Activated CD8-positive, alpha-beta memory T cell treated with anti-CD3 and anti-CD28 coated beads, Interleukin-2, amount 50 U/mL, for 4 hours (primary cell): ENCODE data around the gene ZCCHC14.
A peak's percentile ranks its signal among the peaks of the same experiment; 100 is the strongest.

Source experiments
- DNase-seq: peaks from one replicate; pipeline ENCODE4 v3.0.0-alpha.2; 2020

Gene ZCCHC14

DNA sequence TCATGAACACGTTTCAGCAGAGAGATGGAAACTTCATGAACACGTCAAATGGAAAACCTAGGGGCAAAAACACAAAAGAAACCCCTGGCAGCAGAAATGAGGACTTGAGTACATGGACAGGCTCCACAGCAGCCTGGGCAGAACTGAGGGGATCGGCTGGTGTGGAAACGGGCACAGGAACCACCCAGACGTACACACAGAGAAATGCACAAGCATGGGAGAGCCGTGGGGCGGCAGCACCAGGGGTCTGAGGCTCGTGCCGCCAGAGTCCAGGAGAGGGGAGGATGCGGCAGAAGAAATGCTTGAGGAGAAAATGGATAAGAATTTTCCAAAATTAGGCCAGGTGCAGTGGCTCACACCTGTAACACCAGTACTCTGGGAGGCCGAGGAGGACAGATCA lies 70.7 kb downstream of the ZCCHC14 start:
- no peak for DNase-seq

- DNase-seq = peak; percentile 7
These were observed 71.6 kb downstream of the ZCCHC14 start for GRCh38 chr16:87421003-87421912.

GRCh38 chr16:87420026-87421002 lies 72.5 kb downstream of the ZCCHC14 start:
- peak; percentile 11 for DNase-seq

DNA sequence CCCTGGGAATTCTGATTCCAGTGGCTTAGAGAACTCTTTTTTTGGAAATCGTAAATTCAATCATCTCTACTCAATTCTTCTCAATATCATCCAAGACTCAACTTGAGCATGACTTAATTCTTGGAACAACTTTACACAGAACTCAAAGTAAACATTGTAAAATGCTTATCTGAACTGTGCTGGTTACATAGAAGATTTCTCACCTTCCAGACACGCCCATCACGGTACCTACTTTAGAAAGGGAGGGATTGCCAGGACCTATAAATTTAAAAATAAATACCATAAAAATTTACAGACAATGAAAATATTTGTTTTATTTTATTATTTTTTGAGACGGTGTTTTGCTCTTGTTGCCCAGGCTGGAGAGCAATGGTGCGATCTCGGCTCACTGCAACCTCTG lies 74.2 kb downstream of the ZCCHC14 start:
- DNase-seq = no peak

- peak; percentile 12 for DNase-seq
These were observed 74.6 kb downstream of the ZCCHC14 start for GRCh38 chr16:87418216-87418615.

DNA sequence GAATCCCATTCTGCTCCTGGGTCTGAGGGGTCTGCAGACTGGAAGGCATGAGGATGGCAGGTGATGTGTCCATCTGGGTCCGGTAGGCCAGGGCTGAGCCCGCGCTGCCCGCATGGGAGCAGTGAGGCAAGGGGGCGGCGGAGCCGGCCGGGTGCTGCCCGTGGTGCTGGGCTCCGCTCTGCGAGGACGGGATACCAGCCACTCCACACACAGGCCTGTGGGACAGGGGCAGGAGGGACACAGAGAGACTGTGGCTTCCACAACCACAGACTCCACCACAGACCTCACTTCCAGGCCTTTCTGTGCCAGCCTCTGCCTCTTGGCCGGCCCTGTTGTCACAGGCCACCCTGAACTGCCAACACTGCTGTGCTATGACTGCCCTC lies 75.3 kb downstream of the ZCCHC14 start:
- DNase-seq = no peak

DNA sequence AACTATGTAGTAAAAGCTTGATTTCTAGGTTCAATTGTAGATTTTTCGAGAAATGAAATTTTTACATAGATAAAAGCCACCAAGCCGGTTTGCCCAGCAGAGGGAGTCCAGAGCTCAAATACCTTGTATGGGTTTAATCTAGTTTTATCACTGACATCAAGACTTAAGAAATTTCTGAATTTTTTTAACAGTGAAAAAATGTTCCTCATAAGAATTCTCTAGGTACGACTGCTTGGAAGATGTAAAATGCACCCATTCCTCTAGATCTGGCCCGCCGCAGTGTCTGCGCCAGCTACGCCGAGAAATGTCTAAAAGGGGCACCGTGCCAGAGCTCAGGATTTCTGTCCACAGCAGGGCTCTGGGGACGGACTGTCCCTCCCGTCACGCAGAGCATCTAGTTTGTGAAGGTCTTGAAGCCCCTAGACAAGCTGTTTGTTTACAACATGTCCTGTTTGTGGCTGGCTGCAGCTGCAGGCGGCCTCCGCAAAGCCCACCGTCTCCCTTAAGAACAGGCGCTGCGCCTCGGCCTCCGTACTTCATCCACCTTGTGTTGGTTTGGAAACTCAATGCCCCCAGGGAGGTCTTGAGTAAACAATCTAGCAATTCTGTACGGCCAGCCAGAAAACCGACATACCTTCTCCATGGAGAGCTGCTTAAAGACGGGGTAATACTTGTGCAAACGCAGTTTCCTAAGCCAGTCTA lies 75.8 kb downstream of the ZCCHC14 start:
- DNase-seq = peak; percentile 36

DNA sequence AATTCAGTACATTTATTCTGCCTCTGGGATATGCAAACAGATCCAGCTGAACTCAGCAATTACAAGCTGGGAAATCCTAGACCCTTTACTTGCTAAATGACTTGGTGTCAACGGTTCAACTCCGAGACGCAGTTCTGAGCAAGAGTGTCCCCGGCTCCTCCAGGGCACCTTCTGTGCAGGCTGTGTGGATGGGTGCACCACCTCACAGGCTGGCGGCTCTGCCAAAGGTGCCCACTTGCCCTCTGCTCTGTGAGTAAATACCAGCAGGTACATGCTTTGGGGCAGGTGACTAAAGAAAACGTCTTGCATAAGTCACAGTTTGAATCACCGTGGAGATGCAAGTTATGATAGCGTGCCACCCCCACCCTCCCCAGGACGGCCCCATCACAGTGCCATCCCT lies 77.4 kb downstream of the ZCCHC14 start:
- peak; percentile 8 for DNase-seq

- DNase-seq = no peak
These were observed 78.6 kb downstream of the ZCCHC14 start for GRCh38 chr16:87414251-87414680.

GRCh38 chr16:87412996-87413421 lies 79.8 kb downstream of the ZCCHC14 start:
- no peak for DNase-seq

DNA sequence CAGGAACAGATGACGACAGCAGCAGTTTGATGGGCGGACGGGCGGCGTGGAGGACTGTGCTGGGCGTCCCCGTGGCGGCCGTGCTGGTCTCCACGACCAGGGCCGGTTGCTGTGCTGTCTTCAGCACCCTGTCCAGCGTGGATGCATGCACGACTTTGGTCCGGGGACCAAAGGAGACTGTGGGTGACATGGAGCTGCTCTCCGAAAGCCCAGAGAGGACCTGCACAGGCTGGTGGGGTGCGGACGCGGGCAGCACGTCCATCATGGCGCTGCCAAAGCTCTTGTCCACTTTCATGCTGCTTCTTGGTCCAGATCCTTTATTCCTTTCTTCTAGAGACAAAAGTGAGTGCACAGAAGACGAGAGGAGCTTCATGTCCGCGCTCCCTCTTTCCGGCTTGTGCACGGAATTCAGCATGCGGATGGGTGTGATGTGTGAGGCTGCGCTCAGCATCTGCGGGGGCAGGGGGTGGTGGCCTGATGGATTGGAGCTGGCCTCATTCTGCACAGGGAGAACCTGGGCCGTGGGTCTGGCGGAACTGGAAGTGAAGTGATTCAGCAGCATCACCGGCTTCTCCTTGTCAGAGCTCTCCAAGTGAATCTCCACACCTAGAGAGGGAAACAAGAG lies 80.3 kb downstream of the ZCCHC14 start:
- DNase-seq = no peak

- DNase-seq = no peak
These were observed 81.2 kb downstream of the ZCCHC14 start for GRCh38 chr16:87411375-87412271.

DNA sequence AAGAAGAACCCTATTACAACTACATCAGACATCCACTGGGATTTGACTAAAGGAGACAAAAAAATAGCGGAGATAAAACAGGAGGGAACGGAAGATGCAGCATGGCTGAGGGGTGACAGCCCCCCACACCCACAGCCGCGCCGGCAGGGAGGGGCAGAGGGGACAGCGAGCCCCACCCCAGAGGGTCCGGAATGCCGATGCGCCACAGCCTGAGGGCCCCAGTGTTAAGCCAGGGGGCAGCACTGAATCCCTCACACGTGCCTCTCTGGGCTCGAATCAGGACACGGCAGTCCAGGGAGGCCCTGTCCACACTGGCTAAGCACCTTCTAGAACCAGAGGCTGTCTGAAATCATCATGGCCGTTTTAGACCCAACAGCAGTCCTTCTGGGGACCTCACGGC lies 81.9 kb downstream of the ZCCHC14 start:
- DNase-seq = no peak

- DNase-seq = no peak
These were observed 82.3 kb downstream of the ZCCHC14 start for GRCh38 chr16:87410530-87410929.

- DNase-seq = no peak
These were observed 83.0 kb downstream of the ZCCHC14 start for GRCh38 chr16:87409781-87410180.

- DNase-seq = no peak
These were observed 83.7 kb downstream of the ZCCHC14 start for GRCh38 chr16:87409153-87409552.

GRCh38 chr16:87407511-87408112 lies 85.2 kb downstream of the ZCCHC14 start:
- no peak for DNase-seq

DNA sequence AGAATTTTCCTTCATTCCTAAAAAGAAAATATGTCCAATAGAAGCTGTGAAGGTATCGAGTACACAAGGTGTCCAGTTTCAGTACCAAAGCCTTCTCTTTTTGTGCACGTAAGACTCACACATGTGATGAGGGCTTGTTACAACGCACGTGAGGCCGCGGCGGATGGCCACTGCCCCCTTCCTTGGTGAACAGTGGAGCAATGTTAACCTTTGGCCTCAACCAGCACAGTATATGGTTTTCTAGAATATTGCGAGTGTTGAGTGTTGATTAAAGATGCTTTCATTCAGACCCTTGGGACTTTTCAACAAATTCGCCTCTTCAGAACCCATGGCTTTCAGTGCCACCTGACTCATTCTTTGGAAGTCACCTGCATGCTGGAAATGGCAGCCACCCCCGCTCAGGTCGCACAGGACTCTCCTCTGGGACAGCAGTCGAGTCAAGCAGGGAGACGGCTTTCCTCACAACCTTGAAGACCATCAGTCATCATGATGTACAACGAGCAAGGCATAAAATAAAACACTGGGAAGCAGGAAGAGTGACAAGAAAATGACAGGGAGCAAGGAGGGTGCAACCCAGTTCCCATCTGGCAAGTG lies 86.2 kb downstream of the ZCCHC14 start:
- no peak for DNase-seq

GRCh38 chr16:87404764-87405625 lies 87.8 kb downstream of the ZCCHC14 start:
- DNase-seq = no peak
